Sciatic nerve (tissue), 2 donors: ENCODE measurements around the gene TPRX2. TPM values are rescaled to one million over a fixed set of nuclear protein-coding genes. Genes with fewer than 3 reads are reported as not detected.
A peak's percentile ranks its signal among the peaks of the same experiment; 100 is the strongest.
"Not testable (repeated sequence)": the region's sequence is repeated elsewhere in the genome, so short reads cannot be mapped to it uniquely, and the experiment has no call there.

Experiments used
- ATAC-seq: fragments of 200-7000 bp; cut with Tn5 transposase; one replicate; pipeline ENCODE4 v1.9.1; 2020; ENCODE audit warnings: mild to moderate bottlenecking, moderate library complexity
- DNase-seq: peaks from one replicate; pipeline ENCODE4 v3.0.0-alpha.2; 2020; ENCODE audit warnings: low spot score
- intact Hi-C: fragments of 100-400 bp; cut with DNase I; formaldehyde crosslinking; loops from one replicate; pipeline ENCODE4 v1.14.2; 2022
- total RNA-seq: library from RNA; stranded (reverse); fragmentation: NEBNext Ultra II Directional; extraction: Animal tissue kit (Norgen Biotek cat#: 25700); gene quantifications from one replicate; pipeline ENCODE4 v1.2.1, GENCODE V29; 2021
- donor health status: DM: no; HTN: no; CAD: no.
- donor health status: DM: no; HTN: no; CAD: no.

The TPRX2 gene
- total RNA-seq, 1 donor from 2014 or later, result not detected

- intact Hi-C loops, result no loop called here
Measured at GRCh38 chr19:47901370-47901769, 42.3 kb downstream of the TPRX2 start.

GRCh38 chr19:47909350-47909749 is 50.3 kb downstream of the TPRX2 start:
- intact Hi-C loops, ATAC-seq: not testable (repeated sequence)
- DNase-seq, result peak; percentile 86

More at GRCh38 chr19:47901370-47901769, 42.3 kb downstream of the TPRX2 start:
- DNase-seq, result no peak
- no peak for ATAC-seq

GRCh38 chr19:47910191-47910590 is 51.2 kb downstream of the TPRX2 start:
- ATAC-seq, DNase-seq, intact Hi-C loops: not testable (repeated sequence)

Other genes with a start within 250 kb of the TPRX2 start
- gene EHD2, start 145.8 kb upstream of the TPRX2 start, total RNA-seq, result 153 TPM
- gene NOP53, start 113.7 kb upstream of the TPRX2 start, total RNA-seq, result 297 TPM
- 306 TPM for gene SELENOW, start 80.5 kb upstream of the TPRX2 start, total RNA-seq
- gene TPRX1, start 54.7 kb upstream of the TPRX2 start, total RNA-seq, result not detected
- 0.09 TPM for gene CRX, start 37.3 kb upstream of the TPRX2 start, total RNA-seq
- gene SULT2A1, start 27.1 kb downstream of the TPRX2 start, total RNA-seq, result not detected
- not detected for gene BSPH1, start 132.9 kb downstream of the TPRX2 start, total RNA-seq
- gene ELSPBP1, start 135.4 kb downstream of the TPRX2 start, total RNA-seq, result not detected
- gene CABP5, start 184.8 kb downstream of the TPRX2 start, total RNA-seq, result not detected